Measurements from ENCODE around the gene ZSCAN30. TPM values are rescaled to one million over a fixed set of nuclear protein-coding genes. Genes with fewer than 3 reads are reported as not detected.
A peak's percentile ranks its signal among the peaks of the same experiment; 100 is the strongest.

ZSCAN30 gene
- total and polyA plus RNA-seq, 9 of the 15 experiments (the other 6 are each of a cell fraction or from before 2014, with no cell fraction given): 4.6 to 13.6 (median 10.8) TPM

GRCh38 chr18:35240664-35241447 is 49.2 kb downstream of the ZSCAN30 start, which contains the start of gene ZNF397 (continued):
- TF ChIP-seq REST (IDR thresholded peaks at IDR 0.05; ENCODE audit: borderline replicate concordance): peak; percentile 59; the same call in 1 of the 2 replicates
- TF ChIP-seq REST (CRISPR knock-in tag; IDR thresholded peaks at IDR 0.05; ENCODE audit: low read depth): no peak
- TF ChIP-seq PRDM10 (IDR thresholded peaks at IDR 0.05; ENCODE audit: partially characterized antibody): peak; percentile 49
- TF ChIP-seq ZFP36 (IDR thresholded peaks at IDR 0.05; ENCODE audit: low read depth, low read length, partially characterized antibody): no peak
- no peak for TF ChIP-seq ZNF644 (tag; IDR thresholded peaks at IDR 0.05; ENCODE audit: low read depth)
- peak; percentile 21; the same call in 1 of the 2 replicates for TF ChIP-seq DPF2 (IDR thresholded peaks at IDR 0.05)
- 0 out of 2 replicates have a peak, but pooled peaks have one; percentile 31 for TF ChIP-seq HOMEZ (CRISPR knock-in tag; IDR thresholded peaks at IDR 0.05)
- TF ChIP-seq TSHZ1 (CRISPR knock-in tag; IDR thresholded peaks at IDR 0.05): no peak

Data from K562 (cell line).